Measurements from ENCODE around the gene NYAP1. TPM values are rescaled to one million over a fixed set of nuclear protein-coding genes. Genes with fewer than 3 reads are reported as not detected.

The NYAP1 gene
- total RNA-seq, 2 experiments from 2014 or later = 0.32 to 0.38 TPM

DNA sequence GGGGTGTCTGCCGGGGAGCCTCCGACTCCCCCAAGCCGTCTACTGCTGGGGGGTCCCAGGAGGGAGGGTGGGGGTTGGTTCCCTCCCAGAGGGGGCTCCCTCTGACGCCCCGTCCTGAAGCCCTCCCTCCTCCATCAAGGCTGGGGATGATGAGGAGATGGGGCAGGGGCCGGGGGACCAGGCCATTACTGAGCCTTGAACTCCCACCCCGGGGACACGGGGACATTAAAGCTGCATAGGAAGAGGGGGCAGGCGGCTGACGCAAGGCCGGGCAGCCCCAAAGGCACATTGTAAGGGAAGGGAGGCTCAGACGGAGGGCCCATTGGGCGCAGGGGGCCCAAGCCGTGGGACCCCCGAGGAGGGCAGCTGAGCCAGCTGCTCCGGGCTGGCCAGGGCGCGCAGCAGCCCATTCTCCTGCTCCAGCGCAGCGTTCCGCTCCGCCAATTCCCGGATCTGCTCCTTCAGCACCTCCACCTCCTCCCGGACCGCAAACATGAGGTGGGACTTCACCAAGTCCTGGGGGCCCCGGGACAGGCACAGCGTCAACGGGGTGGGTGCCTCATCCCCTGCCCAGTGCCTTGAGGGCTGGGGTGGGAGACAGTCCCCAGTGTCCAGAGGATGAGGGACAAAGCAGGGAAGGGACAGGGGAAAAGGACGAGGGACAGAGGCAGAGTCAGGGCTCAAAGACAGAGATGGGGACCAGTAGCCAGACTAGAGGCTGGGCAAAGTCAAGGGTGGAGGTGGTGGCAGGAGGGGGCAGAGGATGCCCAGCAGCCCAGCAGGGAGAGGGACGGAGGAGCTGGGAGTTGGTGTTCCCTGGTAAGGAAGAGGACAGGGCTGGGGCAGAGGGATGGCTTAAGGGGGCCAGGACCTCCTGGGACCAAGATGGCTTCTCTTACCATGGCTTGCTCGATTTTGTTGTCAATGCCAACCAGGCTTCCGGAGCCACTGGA is 16.8 kb upstream of the NYAP1 start:
- TF ChIP-seq, protein P1, sequence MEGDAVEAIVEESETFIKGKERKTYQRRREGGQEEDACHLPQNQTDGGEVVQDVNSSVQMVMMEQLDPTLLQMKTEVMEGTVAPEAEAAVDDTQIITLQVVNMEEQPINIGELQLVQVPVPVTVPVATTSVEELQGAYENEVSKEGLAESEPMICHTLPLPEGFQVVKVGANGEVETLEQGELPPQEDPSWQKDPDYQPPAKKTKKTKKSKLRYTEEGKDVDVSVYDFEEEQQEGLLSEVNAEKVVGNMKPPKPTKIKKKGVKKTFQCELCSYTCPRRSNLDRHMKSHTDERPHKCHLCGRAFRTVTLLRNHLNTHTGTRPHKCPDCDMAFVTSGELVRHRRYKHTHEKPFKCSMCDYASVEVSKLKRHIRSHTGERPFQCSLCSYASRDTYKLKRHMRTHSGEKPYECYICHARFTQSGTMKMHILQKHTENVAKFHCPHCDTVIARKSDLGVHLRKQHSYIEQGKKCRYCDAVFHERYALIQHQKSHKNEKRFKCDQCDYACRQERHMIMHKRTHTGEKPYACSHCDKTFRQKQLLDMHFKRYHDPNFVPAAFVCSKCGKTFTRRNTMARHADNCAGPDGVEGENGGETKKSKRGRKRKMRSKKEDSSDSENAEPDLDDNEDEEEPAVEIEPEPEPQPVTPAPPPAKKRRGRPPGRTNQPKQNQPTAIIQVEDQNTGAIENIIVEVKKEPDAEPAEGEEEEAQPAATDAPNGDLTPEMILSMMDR (IDR thresholded peaks at IDR 0.05) = no peak
- ChIA-PET POLR2A (interaction anchor here (0.9 kb wide), 1 partner anchor 39 kb away, joined by 3 read pairs; the partner anchor contains the start of gene ZCWPW1), CTCF (no interaction called here)
- Mint-ChIP-seq H3K4me1 (ENCODE audit: low read depth) (peaks cover 15% of the 10 kb centered on the region), H3K4me3 (no peak overlapping the region), H3K27ac (no peak overlapping the region), H3K9me3 (no peaks in the 10 kb centered on the region), H3K36me3 (ENCODE audit: low read depth) (peaks cover 21% of the 10 kb centered on the region), H3K27me3 (no peaks in the 10 kb centered on the region)
- intact Hi-C loops (cut with micrococcal nuclease) = no loop called here
- DNase-seq (no peak), ATAC-seq (no peak)

DNA sequence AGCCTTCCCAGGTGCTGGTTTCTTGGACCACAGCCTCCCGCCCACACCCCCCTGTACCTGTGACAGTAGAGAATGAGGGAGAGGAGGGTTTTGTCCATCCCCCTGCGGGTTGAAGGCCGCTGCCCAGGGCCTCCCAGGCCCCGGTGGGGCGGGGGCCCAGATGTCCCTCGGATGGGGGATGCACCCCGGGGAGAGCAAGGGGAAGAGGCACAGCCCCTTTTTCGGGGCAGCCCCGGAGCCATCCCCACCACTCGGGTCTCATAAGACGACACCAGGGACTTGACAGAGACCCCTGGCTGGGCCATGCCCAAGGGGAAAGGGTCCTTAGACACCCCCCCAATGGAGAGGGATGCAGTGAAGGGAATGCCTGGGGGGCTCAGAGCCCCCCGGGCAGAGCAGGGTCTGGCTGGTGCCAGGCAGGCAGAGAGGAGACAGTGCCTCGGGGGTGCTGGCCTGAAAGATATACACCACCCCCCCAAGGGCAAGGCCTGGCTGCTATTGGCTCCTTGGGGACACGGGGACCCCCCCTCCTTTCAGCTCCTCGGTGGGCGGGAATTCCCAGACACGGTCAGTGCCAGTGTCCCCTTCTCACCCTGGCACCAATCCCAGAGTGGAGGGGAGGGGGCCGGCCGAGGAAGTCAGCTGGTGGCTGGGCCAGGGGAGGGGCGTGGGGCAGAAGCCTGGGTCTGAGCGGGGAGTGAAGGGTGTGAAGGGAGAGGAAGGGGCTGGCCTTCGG is 15.9 kb upstream of the NYAP1 start:
- Mint-ChIP-seq H3K4me1 (ENCODE audit: low read depth) (peaks cover 18% of the 10 kb centered on the region), H3K9me3 (no peaks in the 10 kb centered on the region), H3K4me3 (no peak overlapping the region), H3K36me3 (ENCODE audit: low read depth) (peaks cover 23% of the 10 kb centered on the region), H3K27me3 (no peaks in the 10 kb centered on the region), H3K27ac (no peak overlapping the region)
- CTCF ChIA-PET = interaction anchor here (4.5 kb wide), 1 partner anchor 92 kb away, joined by 41 read pairs; no protein-coding TSS in a partner anchor
- no peak for DNase-seq
- POLR2A ChIA-PET = interaction anchor here (0.9 kb wide), 1 partner anchor 40 kb away, joined by 3 read pairs; the partner anchor contains the start of gene ZCWPW1
- TF ChIP-seq, protein P1 (IDR thresholded peaks at IDR 0.05) = no peak
- no peak for ATAC-seq
- intact Hi-C loops (cut with micrococcal nuclease) = no loop called here

DNA sequence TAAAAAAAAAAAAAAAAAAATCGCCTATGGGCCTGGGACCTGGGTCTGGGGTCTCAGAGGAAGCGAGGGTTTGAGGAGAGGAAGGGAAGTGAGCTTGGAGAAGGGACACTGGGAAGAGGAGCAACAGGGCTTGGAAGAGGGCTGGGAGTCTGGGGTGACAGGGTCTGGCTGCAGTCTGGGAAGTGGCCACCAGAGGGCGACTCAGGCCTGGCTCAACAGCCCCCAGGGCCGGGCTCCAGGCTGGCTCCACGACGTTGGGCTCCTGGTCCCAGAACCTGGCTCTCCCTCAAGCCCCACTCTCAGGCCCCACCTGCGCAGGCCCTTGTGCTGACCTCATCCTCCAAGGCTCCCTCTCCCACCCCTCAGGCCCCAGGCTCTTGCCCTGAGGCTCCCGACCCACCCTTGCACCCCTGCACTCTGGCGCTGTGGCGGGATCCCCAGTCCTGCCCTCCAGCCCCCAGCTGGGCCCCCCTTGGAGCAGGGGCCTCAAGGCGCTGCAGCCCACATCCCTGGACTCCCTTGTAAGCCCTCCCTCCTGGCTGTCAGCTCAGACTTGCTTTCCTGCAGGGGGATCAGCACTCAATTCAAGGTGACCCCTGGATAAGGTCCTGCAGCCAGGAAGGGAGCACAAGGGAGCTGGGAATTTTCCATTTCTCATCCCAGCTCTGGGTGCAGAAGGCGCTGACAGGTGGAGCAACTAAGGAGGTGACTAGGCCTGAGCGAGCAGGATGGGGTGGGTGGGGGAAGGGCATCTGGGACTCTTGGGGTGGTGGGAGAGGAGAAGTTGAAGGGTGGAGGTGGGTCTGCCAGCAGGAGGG is 14.3 kb upstream of the NYAP1 start:
- peak; percentile 87 for DNase-seq
- no peaks in the 10 kb centered on the region for H3K9me3 Mint-ChIP-seq
- TF ChIP-seq, protein P1 (IDR thresholded peaks at IDR 0.05) = peak; percentile 82
- CTCF ChIA-PET = interaction anchor here (0.6 to 4.5 kb wide), 37 partner anchors 8 to 243 kb away, joined by 3 to 41 read pairs (median 3); partner anchors contain the start of genes AGFG2, FBXO24, LRCH4 and MOSPD3
- peaks cover 34% of the 10 kb centered on the region for H3K36me3 Mint-ChIP-seq (ENCODE audit: low read depth)
- H3K27ac Mint-ChIP-seq = peak overlapping the region; percentile 57
- peaks cover 33% of the 10 kb centered on the region for H3K4me1 Mint-ChIP-seq (ENCODE audit: low read depth)
- no peaks in the 10 kb centered on the region for H3K27me3 Mint-ChIP-seq
- no peak overlapping the region for H3K4me3 Mint-ChIP-seq
- ATAC-seq = peak; percentile 89
- POLR2A ChIA-PET = interaction anchor here (0.5 to 1.6 kb wide), 5 partner anchors 9 to 220 kb away, joined by 3 to 5 read pairs (median 3); partner anchors contain the start of gene NYAP1
- intact Hi-C loops (cut with micrococcal nuclease) = loop anchor here (10.0 kb wide), 1 partner anchor 225 kb away; the partner anchor contains the start of gene GIGYF1

DNA sequence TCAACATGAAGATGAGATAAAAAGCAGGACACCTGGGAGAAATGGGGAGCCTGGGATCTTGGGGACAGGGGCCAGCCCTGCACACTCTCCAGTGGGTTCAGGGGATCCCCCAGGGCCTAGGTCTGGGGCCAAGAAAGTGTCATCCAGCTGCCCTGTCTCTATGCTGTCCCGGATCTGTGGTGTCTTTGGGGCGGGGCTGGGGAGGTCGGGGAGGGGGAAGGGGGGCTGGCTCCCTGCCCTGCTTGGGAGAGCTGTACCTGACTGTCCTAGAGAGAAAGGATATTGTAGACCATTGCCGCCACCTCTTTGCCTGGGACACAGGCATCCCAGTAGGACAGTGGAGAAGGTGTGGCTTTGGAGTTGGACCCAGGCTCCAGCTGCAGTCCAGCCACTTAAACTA is 12.7 kb upstream of the NYAP1 start:
- ChIA-PET POLR2A (interaction anchor here (0.8 kb wide), 1 partner anchor 87 kb away, joined by 3 read pairs; no protein-coding TSS in a partner anchor), CTCF (interaction anchor here (0.7 to 4.5 kb wide), 6 partner anchors 12 to 162 kb away, joined by 3 to 41 read pairs (median 20); partner anchors contain the start of gene NYAP1)
- peaks cover 46% of the 10 kb centered on the region for H3K36me3 Mint-ChIP-seq (ENCODE audit: low read depth)
- H3K27me3 Mint-ChIP-seq = no peaks in the 10 kb centered on the region
- no peak for ATAC-seq
- H3K4me1 Mint-ChIP-seq (ENCODE audit: low read depth) = peaks cover 49% of the 10 kb centered on the region
- peak overlapping the region; percentile 52 for H3K27ac Mint-ChIP-seq
- TF ChIP-seq, protein P1 (IDR thresholded peaks at IDR 0.05) = no peak
- intact Hi-C loops (cut with micrococcal nuclease) = loop anchor here (10.0 kb wide), 1 partner anchor 224 kb away; the partner anchor contains the start of gene GIGYF1
- H3K9me3 Mint-ChIP-seq = no peaks in the 10 kb centered on the region
- DNase-seq = no peak
- H3K4me3 Mint-ChIP-seq = no peak overlapping the region
